Inflammatory macrophage treated with lipopolysaccharide for 1 hour (primary cell): Measurements from ENCODE around the gene PSME3IP1.
"Not testable (repeated sequence)": the region's sequence is repeated elsewhere in the genome, so short reads cannot be mapped to it uniquely, and the experiment has no call there.

ENCODE experiments used
- DNase-seq, 2 donors: peaks; one replicate each; pipeline ENCODE4 v3.0.0-alpha.2; 2020 to 2022

The PSME3IP1 gene

DNA sequence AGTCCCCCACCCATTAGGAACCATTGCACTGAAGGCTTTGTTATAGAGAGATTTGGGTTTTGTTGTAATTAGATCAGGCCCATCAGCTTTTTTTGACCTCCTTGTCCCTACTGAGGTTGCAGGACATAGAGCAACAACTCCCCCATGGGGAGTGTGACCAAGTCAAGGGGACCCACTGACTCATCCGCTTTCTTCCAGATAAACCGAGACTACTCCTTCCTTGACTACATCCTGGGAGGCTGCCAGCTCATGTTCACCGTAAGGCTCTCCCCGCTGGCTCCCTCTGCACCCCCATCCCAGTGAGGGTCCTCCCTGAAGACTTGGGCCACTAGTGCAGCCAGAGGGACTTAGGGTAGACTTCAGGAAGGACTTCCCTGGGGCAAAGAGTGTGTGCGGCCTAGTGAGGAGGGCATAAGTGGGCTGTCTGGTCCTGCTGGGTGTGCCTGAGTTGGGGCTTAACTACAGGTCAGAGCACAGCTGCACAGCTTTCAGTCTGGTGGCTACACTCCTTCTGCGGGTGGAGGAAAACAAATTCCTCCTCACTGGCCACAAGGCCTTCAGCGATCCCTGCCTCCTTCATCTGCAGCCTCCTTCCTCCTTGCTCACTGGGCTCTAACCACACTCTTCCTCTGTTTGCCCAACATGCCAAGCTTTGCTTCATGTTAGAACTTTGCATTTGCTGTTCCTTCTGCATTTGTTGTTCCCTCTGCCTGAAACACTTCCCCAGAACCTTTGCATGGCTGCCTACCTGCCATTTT is 62.4 kb downstream of the PSME3IP1 start:
- no peak for DNase-seq

DNA sequence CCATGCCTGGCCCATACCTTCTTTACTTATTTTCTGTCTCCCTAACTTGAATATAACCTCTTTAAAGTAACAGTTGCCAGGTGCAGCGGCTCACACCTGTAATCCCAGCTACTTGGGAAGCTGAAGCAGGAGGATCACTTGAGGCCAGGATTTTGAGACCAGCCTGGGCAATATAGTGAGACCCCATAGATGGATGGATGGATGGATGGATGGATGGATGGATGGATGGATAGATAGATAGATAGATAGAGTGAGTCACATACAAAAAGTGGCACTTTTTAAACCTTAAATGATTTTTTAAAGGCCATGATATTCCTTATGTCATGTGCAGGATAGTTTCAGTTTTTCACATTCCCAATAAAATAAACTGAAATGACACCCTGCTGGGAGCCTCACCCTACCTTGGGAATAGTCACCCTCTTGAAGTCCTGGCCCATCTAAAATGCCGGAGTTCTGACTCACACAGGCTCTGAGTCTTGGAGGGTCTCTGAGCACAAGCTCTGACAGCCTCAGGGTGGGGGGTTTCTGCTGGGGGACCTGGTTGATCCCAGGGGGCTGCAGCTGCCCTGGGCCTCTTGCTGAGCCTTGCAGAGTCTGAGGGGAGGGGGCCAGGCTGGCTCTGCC is 67.3 kb downstream of the PSME3IP1 start:
- DNase-seq = no peak

DNA sequence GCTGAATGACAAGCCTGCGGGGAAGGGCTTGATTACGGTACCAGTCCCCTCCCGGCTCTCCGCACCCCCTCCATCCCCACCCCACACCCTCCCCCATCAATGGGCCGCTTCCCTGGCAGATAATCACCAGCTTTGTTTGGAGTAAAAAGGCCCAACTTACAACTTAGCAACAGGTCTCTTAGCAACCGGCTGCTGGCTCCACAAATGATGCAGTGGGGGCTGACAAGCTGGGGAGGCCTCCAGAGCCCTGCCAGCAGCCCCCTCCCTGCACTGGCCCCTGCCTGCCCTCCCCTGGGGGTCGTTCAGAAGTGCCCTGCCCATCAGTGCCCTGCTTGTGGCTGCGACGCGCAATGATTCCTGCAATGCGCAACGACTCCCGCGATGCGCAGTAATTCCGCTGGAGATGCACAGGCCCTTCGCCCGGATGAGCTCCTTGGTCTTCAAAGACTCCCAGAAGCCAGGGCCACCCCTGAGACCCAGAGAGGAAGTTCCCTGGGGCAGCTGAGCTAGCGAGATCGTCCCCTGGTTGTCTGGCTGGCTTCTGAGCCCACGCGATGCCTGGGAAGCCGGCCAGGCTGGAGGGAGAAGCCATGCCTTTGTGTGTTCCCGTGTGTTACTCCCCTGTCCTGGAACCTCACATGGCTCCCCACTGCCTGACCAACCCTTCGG is 70.2 kb downstream of the PSME3IP1 start:
- no peak for DNase-seq

DNA sequence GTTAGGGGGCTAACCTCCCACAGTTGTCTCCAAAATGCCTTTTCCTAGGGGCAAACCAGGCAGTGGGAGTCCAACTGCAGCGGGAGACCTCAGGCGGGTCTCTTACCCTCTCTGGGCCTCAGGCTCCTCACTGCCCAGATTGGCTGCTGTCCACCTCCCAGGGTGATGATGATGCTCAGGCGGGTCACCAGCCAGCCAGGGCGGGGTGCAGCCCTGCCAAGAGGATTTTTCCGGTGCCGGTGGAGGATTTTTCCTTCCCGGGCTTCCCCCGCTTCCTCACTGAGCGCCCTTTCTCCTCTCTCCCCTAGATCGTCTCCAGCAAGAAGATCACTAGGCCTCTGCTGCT is 70.7 kb downstream of the PSME3IP1 start:
- DNase-seq = no peak

DNA sequence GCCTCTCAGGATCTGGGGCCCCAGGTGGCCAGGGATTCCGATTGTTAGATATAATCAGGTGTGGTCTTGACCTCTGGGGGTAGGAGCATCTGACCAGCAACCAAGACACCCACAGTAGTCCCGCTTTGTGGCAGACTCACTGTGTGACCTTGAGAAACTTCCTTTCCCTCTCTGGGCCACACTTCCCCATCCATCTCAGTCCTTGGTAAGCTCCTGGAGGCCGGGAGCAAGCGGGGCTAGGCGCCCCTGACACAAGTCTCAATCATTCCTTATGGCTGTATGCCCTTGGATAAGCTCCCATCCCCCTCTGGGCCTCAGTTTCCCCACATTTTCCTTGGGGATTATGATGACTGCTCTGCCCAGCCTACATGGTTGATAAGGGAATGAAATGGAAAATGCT is 72.2 kb downstream of the PSME3IP1 start:
- no peak for DNase-seq

DNA sequence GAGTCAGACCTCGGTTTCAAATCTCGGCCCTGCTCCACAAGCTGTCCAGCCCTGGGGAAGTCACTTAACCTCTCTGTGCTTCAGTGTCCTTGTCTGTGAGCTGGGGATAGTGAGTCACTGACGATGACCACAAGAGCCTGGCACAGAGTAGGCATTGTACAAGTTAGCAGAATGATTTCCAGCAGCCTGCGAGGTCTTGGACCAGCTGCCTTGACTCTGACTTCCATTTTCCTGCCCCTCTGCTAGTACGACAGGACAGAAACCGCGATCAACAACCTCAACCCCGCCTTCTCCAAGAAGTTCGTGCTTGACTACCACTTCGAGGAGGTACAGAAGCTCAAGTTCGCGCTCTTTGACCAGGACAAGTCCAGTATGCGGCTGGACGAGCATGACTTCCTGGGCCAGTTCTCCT is 72.8 kb downstream of the PSME3IP1 start:
- no peak for DNase-seq

DNA sequence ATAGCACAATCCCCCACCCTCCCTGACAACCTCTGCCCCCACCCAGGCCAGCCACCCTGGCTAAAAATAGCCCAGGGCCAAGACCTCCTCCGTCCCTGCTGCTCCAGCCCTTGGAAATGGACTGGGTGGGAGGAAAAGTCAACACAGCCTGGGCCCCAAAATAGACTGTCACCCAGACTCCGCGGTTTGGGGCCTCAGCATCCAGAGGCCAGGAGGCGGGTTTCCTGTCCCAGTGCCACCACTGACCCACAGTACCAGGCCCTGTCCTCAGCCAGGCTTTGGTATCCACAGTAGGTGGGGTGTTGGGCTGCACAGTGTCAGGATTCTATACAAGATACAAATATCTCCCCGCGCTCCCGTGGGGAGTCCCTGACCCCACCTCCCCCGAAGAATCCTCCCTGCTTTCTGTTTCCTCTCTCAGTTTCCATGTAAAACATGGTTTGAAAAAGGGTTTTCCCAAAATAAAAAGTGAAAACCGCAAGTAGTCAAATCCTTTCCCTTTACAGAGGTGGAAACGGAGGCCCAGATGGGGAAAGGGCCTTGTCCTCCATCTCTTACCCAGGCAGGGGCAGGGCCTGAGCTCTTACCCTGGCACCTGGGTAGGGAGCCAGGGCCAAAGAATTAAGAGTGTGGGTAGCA is 73.3 kb downstream of the PSME3IP1 start:
- DNase-seq = no peak

DNA sequence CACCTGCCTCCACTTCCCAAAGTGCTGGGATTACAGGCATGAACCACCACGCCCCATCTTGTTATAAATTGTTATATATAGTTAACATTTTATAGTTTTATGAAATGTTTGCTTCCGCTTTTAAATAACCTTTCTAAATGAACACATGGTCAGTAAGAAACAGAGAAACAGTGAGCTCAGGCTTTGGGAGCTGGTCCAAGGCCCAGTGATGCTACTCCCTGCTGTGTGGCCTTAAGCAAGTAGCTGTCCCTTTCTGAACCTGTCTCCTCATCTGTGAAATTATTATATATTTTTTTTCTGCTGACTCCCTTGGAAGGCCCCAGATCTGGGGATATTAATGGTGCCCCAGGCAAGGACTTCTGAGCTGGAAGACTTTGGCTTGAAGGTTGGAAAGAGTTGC is 74.4 kb downstream of the PSME3IP1 start:
- no peak for DNase-seq

DNA sequence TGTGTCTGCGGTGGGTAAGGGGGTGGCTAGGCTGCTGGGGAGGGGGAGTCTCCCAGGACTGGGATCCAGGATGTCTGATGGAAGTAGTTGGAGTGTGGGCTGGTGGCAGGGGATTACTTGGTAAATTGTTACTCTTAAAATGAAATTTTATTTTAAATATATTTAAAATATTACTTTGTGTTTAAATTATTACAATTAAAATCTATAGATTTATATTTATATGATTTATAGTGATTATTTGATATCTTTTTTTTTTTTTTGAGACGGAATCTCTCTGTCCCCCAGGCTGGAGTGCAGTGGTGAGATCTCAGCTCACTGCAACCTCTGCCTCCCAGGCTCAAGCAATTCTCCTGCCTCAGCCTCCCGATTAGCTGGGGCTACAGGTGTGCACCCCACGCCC is 74.9 kb downstream of the PSME3IP1 start:
- DNase-seq = no peak

DNA sequence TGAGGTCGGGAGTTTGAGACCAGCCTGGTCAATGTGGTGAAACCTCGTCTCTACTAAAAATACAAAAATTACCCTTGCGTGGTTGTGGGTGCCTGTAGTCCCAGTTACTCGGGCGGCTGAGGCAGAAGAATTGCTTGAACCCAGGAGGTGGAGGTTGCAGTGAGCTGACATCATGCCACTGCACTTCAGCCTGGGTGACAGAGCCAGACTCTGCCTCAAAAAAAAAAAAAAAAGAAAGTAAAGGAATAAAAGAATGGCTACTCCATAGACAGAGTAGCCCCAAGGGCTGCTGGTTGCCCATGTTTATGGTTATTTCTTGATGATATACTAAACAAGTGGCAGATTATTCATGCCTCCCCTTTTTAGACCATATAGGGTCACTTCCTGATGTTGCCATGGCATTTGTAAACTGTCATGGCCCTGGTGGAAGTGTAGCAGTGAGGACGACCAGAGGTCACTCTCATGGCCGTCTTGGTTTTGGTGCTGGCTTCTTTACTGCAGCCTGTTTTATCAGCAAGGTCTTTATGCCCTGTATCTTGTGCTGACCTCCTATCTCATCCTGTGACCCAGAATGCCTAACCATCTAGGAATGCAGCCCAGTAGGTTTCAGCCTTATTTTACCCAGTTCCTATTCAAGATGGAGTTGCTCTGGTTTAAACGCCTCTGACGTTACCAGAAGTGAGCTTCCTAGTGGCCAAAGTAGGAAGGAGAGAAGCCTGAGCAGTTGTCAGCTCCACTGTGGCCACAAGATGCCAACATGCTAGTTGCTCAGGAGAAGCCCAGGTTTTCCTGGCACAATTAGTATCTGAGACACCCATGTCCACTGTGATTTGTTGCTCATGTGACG is 76.4 kb downstream of the PSME3IP1 start:
- not testable (repeated sequence) for DNase-seq

DNA sequence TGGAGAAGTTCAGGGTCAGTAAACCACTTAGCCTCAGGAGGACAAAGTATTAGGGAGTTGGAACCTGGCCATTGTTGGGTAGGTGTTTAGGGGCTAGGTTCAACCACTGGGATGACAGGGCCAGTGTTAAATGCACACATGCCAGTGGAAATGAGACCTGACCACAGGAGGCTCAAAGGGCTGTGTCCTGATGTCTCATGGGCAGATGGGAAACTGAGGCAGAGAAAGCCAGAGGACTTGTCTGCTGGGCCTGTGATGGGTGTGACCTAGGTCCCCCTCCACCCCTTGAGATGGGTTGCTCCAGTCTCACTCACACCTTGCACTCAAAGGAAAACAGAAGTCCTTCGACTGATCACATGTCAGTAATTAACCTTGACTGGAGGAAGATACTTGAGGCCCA is 77.4 kb downstream of the PSME3IP1 start:
- DNase-seq = no peak

DNA sequence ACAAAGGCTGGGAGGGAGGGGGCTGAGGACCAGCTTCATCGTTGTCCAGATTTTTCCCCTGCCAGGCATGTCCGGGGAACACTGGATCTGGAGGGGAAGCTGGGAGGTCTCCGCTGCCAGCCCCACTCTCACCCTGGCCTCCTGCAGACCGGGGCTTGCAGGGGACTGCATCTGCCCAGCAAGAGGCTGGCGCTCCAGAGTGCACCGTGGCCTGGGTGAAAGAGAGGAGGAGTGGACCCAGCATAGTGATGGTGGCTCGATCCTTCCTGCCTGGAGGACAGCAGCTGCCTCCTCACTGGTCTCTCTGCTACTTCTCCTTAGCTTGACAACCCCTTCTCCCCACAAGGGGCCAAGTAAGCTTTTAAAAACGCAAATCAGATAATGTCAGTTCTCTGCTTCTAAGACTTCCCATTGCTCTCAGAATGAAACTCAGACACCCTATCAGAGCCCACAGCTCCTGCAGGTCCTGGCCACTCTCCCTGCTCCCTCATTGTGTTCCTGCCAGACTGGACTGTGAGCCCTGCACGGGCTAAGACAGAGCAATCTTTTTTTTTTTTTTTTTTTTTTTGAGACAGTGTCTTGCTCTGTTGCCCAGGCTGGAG is 78.4 kb downstream of the PSME3IP1 start:
- DNase-seq = no peak

DNA sequence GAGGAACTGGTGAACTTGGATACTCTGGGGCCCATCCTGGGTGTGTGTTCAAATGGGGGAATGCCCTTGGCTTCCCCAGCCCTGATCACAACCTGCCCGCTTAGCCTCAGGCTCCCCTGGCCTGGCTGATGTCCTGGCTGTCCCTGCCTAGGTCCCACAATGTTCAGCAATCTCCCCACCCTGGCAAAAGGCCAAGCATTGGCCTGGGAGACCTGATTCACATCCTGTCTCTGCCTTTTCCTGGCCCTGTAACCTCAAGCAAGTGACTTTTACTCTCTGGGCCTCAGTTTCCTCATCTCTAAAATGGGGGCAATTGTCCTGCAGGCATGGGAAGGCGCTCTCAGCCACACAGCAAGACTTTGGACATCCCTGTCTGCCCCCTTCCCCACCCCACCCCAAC is 79.1 kb downstream of the PSME3IP1 start:
- DNase-seq = no peak

DNA sequence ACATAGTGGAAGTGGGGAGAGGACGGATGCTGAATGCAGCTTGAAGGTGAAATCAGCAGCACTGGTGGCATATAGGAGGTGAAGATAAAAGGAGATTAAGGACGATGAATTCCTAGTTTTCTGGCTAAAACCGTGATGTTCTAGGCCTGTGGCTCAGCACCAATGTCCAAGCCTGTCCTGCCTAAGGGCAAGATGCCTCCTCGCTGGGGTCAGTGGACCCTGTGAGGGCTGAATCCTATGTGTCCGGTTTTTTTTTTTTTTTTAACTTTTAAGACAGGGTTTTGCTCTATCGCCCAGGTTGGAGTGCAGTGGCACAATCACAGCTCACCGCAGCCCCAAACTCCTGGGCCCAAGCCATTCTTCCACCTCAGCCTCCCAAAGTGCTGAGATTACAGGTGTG is 80.7 kb downstream of the PSME3IP1 start:
- no peak for DNase-seq

DNA sequence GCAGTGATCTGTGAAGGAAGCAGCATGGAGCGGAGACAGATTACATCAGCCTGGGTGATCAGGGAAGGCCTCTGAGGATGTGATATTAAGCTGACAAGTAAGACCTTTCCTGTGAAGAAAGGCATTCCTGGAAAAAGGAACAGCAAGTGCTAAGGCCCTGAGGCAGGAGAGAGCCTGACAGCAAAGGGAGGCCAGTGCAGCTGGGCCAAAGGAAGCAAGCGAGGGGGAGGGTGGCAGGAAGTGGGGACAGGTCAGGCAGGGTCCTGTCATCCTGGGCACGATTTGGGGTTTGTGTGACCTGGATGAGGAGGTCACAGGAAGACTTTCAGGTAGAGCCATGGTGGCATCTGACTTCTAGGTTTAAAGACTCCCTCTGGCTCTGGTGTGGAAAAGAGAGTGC is 81.1 kb downstream of the PSME3IP1 start:
- DNase-seq = no peak

DNA sequence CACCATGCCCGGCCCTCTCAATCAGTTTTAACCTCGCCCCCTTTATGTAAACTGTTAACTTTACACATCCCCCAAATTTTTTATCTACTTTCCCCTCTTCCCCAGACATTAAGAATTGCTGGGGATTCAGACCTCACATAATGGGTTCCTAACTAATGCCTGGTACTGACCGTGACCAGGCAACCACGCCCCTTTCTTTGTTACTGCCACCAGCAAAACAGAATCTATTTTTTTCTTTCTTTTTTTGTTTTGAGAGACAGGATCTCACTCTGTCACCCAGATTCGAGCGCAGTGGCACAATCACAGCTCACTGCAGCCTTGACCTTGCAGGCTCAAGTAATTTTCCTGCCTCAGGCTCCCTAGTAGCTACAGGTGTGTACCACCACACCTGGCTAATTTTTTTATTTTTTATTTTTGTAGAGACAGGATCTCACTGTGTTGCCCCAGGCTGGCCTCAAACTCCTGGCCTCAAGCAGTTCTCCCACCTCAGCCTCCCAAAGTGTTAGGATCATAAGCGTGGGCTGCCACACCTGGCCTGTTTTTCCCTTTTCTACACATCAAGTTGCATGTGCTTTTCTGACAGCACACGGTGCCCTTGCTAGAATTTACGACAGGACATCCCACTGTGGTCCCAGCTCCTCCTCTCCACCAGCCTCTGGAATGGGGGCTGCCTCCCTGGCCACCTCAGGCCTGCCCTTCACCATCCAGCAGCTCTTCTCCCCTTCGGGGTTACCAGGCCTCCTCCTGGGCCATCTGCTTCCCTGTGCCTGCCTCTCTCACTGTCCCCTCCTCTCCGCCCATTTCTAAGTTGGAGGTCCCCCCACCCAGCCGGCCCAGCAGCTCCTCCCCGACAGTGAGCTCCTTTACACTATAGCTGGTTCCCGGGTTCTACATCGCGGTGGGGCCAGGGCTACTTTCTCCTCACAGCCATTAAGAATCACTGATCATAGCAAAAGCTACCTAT is 82.7 kb downstream of the PSME3IP1 start:
- no peak for DNase-seq
